Glutamatergic neuron (in vitro differentiated cells): Measurements from ENCODE around the gene TMEM271. TPM values are rescaled to one million over a fixed set of nuclear protein-coding genes. Genes with fewer than 3 reads are reported as not detected.
A peak's percentile ranks its signal among the peaks of the same experiment; 100 is the strongest.

Experiments used
- DNase-seq: peaks from one replicate; pipeline ENCODE4 v3.0.0; 2022
- H3K27ac Mint-ChIP-seq: one replicate; pipeline ENCODE4 v1.8.0; 2020; ENCODE audit warnings: mild to moderate bottlenecking, mixed read lengths, inconsistent platforms; ENCODE audit not compliant: unreplicated experiment
- H3K27me3 Mint-ChIP-seq: one replicate; pipeline ENCODE4 v1.8.0; 2020; ENCODE audit warnings: mild to moderate bottlenecking, moderate library complexity, mixed read lengths, inconsistent platforms; ENCODE audit not compliant: unreplicated experiment
- H3K36me3 Mint-ChIP-seq: one replicate; pipeline ENCODE4 v1.8.0; 2020; ENCODE audit warnings: mild to moderate bottlenecking, mixed read lengths, inconsistent platforms; ENCODE audit not compliant: unreplicated experiment
- H3K4me1 Mint-ChIP-seq: one replicate; pipeline ENCODE4 v1.8.0; 2020; ENCODE audit warnings: mild to moderate bottlenecking, low read depth, mixed read lengths, inconsistent platforms; ENCODE audit not compliant: unreplicated experiment
- H3K4me3 Mint-ChIP-seq: one replicate; pipeline ENCODE4 v1.8.0; 2020; ENCODE audit warnings: mild to moderate bottlenecking, mixed read lengths, inconsistent platforms; ENCODE audit not compliant: unreplicated experiment
- H3K9me3 Mint-ChIP-seq: one replicate; pipeline ENCODE4 v1.8.0; 2020; ENCODE audit warnings: mild to moderate bottlenecking, moderate library complexity, mixed read lengths, inconsistent platforms; ENCODE audit not compliant: unreplicated experiment
- CTCF ChIP-seq: fragments of 200-600 bp; sonication (generic); IDR thresholded peaks from one replicate; pipeline ENCODE4 v1.5.0; 2021; ENCODE audit not compliant: partially characterized antibody, unreplicated experiment
- total RNA-seq: library from RNA; stranded (reverse); fragmentation: NEBNext Ultra II Directional; extraction: Animal tissue kit (Norgen Biotek cat#: 25700); gene quantifications from one replicate; pipeline ENCODE4 v1.2.1, GENCODE V29; 2021; ENCODE audit not compliant: unreplicated experiment

The TMEM271 gene
- total RNA-seq, 1 donor from 2014 or later = 22.7 TPM

GRCh38 chr4:574346-575161, 1.5 kb downstream of the TMEM271 start:
- Mint-ChIP-seq H3K9me3 (peaks cover 28% of the 10 kb centered on the region), H3K27ac (peak overlapping the region; percentile 90), H3K4me3 (peak overlapping the region; percentile 93), H3K27me3 (peaks cover 37% of the 10 kb centered on the region), H3K4me1 (peaks cover 27% of the 10 kb centered on the region), H3K36me3 (peaks cover 18% of the 10 kb centered on the region)
- TF ChIP-seq CTCF = no peak
- DNase-seq = peak; percentile 48

DNA sequence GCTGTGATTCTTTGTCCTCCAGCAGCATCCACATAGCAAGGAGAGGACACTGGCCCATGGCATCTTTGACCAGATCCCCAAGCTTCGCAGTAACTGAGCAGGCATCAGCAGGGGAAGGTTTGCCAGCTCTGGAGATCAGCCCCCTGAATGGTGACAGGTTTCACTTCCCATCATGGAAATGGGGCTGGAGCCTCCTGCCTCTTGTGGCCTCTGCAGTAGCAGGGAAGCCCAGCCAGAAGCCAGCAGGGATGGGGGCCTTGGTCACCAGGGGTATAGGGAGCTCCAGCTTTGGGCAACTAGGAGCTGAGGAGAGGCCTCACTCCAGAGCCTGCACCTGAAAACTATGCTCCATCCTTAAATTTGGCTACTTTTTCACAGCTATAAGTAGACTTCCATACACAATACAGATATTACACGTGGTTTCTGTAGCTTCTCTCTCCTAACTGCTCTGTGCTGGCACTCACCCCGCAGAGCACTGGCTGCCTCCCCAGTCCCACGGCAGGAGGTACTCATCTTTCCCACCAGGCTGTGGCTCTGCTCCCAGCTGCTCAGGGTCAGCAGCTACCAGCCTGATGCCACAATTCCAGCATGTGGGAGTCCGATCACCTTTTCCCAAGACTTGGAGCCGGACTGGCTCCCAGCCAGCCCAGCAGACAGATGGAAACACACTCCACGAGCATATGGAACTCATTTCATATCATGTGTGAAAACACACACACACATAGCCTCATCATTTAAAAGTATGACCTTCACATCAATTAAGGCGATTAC, 2.8 kb downstream of the TMEM271 start:
- peak overlapping the region; percentile 93 for H3K4me3 Mint-ChIP-seq
- H3K27me3 Mint-ChIP-seq = peaks cover 36% of the 10 kb centered on the region

GRCh38 chr4:572594-572993, 3.5 kb downstream of the TMEM271 start:
- DNase-seq = no peak
- peaks cover 35% of the 10 kb centered on the region for H3K27me3 Mint-ChIP-seq

More for the DNA sequence above, 2.8 kb downstream of the TMEM271 start:
- H3K4me1 Mint-ChIP-seq = peaks cover 21% of the 10 kb centered on the region
- no peak for TF ChIP-seq CTCF
- peak; percentile 50 for DNase-seq
- peak overlapping the region; percentile 90 for H3K27ac Mint-ChIP-seq
- H3K36me3 Mint-ChIP-seq = peaks cover 18% of the 10 kb centered on the region
- peaks cover 29% of the 10 kb centered on the region for H3K9me3 Mint-ChIP-seq

GRCh38 chr4:571838-572572, 4.1 kb downstream of the TMEM271 start:
- no peak for TF ChIP-seq CTCF
- no peak for DNase-seq
- H3K4me3 Mint-ChIP-seq = no peak overlapping the region
- peaks cover 24% of the 10 kb centered on the region for H3K9me3 Mint-ChIP-seq
- H3K27ac Mint-ChIP-seq = peak overlapping the region; percentile 38
- peaks cover 34% of the 10 kb centered on the region for H3K27me3 Mint-ChIP-seq
- peaks cover 18% of the 10 kb centered on the region for H3K36me3 Mint-ChIP-seq
- peaks cover 17% of the 10 kb centered on the region for H3K4me1 Mint-ChIP-seq

More at GRCh38 chr4:572594-572993, 3.5 kb downstream of the TMEM271 start:
- peaks cover 18% of the 10 kb centered on the region for H3K36me3 Mint-ChIP-seq
- no peak overlapping the region for H3K4me3 Mint-ChIP-seq
- H3K27ac Mint-ChIP-seq = no peak overlapping the region
- peaks cover 19% of the 10 kb centered on the region for H3K4me1 Mint-ChIP-seq
- no peak for TF ChIP-seq CTCF
- H3K9me3 Mint-ChIP-seq = peaks cover 26% of the 10 kb centered on the region
